Measurements from ENCODE around the gene RABIF.
"Not testable (repeated sequence)": the region's sequence is repeated elsewhere in the genome, so short reads cannot be mapped to it uniquely, and the experiment has no call there.

The RABIF gene

DNA sequence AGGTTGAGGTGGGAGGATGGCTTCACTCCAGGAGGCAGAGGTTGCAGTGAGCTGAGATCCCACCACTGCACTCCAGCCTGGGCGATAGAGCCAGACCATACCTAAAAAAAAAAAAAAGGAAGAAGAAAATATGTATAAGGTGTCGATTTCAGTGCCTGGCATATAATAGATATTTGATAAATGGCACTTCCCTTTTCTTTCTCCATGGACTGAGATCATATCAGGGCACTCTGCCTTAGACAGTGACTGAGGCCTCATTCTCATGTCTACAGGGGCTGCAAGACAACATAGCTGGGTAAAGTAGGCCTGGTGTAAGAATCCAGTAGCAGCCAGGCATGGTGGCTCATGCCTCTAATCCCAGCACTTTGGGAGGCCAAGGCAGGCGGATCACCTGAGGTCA lies 57.0 kb downstream of the RABIF start:
- DNase-seq (ENCODE audit: low read depth) = no peak

DNA sequence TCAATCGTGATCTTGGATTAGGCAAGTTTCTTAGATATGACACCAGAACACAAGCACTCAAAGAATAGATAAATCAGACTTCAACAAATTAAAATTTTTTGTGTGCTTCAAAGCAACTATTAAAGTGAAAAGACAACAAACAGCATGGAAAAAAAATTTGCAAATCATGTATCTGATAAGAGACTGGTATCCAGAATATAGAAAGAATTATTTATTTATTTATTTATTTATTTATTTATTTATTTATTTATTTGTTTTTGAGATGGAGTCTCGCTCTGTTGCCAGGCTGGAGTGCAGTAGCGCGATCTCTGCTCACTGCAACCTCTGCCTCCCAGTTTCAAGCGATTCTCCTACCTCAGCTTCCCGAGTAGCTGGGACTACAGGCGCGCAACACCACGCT lies 59.7 kb downstream of the RABIF start:
- DNase-seq (ENCODE audit: low read depth) = not testable (repeated sequence)
